Measurements from ENCODE around the gene EVX2.
A peak's percentile ranks its signal among the peaks of the same experiment; 100 is the strongest.

GRCh38 chr2:176088048-176088936 lies 4.5 kb upstream of the EVX2 start:
- TF ChIP-seq CTCF (conservative IDR thresholded peaks at IDR 0.05; ENCODE audit: low read depth, low read length) (peak; percentile 81), EZH2 (IDR thresholded peaks at IDR 0.05; ENCODE audit: low read length, unreplicated experiment) (no peak)

All from PC-3 (cell line).